Astrocyte of the cerebellum (primary cell): ENCODE results near the gene FBN2.

Experiments
- DNase-seq: peaks from one replicate; pipeline ENCODE4 v3.0.0-alpha.2; 2011; ENCODE audit warnings: low read depth
- H3K4me3 ChIP-seq: 2 replicates; pipeline ENCODE4 v1.5.1; 2011; ENCODE audit warnings: mild to moderate bottlenecking, low read depth, low read length, moderate library complexity
- in situ Hi-C: cut with HindIII; loops from 2 replicates; pipeline ENCODE4 v1.10.0; 2017; ENCODE audit warnings: low sequenced_read_pairs
- TF ChIP-seq, protein P1 (sequence below): IDR thresholded peaks from 2 replicates; pipeline ENCODE4 v1.5.1; 2012; ENCODE audit warnings: low read length, low read depth, moderate library complexity, mild to moderate bottlenecking; ENCODE audit errors: missing control alignments

Gene FBN2

GRCh38 chr5:128208436-128208835, 329.6 kb downstream of the FBN2 start:
- in situ Hi-C loops, result loop anchor here (25.0 kb wide), 2 partner anchors 279 to 629 kb away; no protein-coding TSS in a partner anchor

More at GRCh38 chr5:128208436-128208835, 329.6 kb downstream of the FBN2 start:
- H3K4me3 ChIP-seq, result no peak overlapping the region
- no peak for DNase-seq
- TF ChIP-seq, protein P1, sequence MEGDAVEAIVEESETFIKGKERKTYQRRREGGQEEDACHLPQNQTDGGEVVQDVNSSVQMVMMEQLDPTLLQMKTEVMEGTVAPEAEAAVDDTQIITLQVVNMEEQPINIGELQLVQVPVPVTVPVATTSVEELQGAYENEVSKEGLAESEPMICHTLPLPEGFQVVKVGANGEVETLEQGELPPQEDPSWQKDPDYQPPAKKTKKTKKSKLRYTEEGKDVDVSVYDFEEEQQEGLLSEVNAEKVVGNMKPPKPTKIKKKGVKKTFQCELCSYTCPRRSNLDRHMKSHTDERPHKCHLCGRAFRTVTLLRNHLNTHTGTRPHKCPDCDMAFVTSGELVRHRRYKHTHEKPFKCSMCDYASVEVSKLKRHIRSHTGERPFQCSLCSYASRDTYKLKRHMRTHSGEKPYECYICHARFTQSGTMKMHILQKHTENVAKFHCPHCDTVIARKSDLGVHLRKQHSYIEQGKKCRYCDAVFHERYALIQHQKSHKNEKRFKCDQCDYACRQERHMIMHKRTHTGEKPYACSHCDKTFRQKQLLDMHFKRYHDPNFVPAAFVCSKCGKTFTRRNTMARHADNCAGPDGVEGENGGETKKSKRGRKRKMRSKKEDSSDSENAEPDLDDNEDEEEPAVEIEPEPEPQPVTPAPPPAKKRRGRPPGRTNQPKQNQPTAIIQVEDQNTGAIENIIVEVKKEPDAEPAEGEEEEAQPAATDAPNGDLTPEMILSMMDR, result no peak
